Measurements from ENCODE around the gene TCF15. TPM values are rescaled to one million over a fixed set of nuclear protein-coding genes. Genes with fewer than 3 reads are reported as not detected.

TCF15 gene
- total and polyA plus RNA-seq, 2 of the 13 experiments (the other 11 are each of a cell fraction or from before 2014, with no cell fraction given) = not detected

DNA sequence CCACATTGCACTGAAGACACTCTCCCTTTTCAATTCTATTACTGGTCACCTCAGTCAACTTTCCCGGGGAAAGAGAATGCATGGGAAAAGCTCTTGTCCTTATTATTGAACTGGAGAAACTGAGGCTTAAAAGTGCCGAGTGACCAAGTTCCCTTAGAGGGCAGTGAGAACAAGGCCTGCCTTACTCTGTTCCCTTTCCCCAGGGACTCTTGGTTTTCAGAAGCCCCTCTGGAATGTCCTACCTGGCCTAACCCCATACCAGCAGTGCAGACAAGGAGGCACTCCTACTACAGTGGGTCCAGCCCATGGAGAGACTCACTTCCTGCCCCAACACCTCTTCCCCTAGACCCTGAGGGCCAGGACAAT lies 36.7 kb upstream of the TCF15 start (continued):
- TF ChIP-seq, protein P1, sequence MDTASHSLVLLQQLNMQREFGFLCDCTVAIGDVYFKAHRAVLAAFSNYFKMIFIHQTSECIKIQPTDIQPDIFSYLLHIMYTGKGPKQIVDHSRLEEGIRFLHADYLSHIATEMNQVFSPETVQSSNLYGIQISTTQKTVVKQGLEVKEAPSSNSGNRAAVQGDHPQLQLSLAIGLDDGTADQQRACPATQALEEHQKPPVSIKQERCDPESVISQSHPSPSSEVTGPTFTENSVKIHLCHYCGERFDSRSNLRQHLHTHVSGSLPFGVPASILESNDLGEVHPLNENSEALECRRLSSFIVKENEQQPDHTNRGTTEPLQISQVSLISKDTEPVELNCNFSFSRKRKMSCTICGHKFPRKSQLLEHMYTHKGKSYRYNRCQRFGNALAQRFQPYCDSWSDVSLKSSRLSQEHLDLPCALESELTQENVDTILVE (CRISPR knock-in tag; IDR thresholded peaks at IDR 0.05) = peak; percentile 2; the same call in 1 of the 2 replicates
- TF ChIP-seq ZNF644 (CRISPR knock-in tag; IDR thresholded peaks at IDR 0.05; ENCODE audit: low read depth) (no peak), JARID2 (CRISPR knock-in tag; IDR thresholded peaks at IDR 0.05; ENCODE audit: insufficient replicate concordance) (no peak), ATF7-NPFF (CRISPR knock-in tag; IDR thresholded peaks at IDR 0.05; ENCODE audit: low read depth) (no peak), MEIS2 (CRISPR knock-in tag; IDR thresholded peaks at IDR 0.05) (no peak), ZBTB8A (CRISPR knock-in tag; IDR thresholded peaks at IDR 0.05; ENCODE audit: borderline replicate concordance, low read depth) (no peak), HOXA3 (CRISPR knock-in tag; IDR thresholded peaks at IDR 0.05) (no peak), ZNF513 (CRISPR knock-in tag; conservative IDR thresholded peaks at IDR 0.05) (0 out of 2 replicates have a peak, but pooled peaks have one; percentile 12), DPF2 (CRISPR knock-in tag; IDR thresholded peaks at IDR 0.05; ENCODE audit: borderline replicate concordance, low read depth) (no peak), HNRNPL (IDR thresholded peaks at IDR 0.05; ENCODE audit: low read depth, low read length) (no peak), POLR2A (IDR thresholded peaks at IDR 0.05; ENCODE audit: insufficient read depth in 1 of 2, low read depth in 2 of 2, low read length in 2 of 2) (0 out of 4 replicates have a peak, but pooled peaks of 1 of the 2 experiments have one; percentile 10), HNF4G (IDR thresholded peaks at IDR 0.05; ENCODE audit: borderline replicate concordance, low read depth, low read length) (no peak), HNF4G (CRISPR knock-in tag; IDR thresholded peaks at IDR 0.05; ENCODE audit: borderline replicate concordance, low read depth) (no peak), GLI4 (CRISPR knock-in tag; IDR thresholded peaks at IDR 0.05; ENCODE audit: borderline replicate concordance) (no peak), ZNF33B (CRISPR knock-in tag; IDR thresholded peaks at IDR 0.05) (no peak), GABPB1 (CRISPR knock-in tag; IDR thresholded peaks at IDR 0.05) (peak; percentile 17; the same call in 1 of the 2 replicates), RARG (CRISPR knock-in tag; IDR thresholded peaks at IDR 0.05; ENCODE audit: low read depth) (no peak), BCL6 (CRISPR knock-in tag; IDR thresholded peaks at IDR 0.05) (0 out of 2 replicates have a peak, but pooled peaks have one; percentile 22), ZC3H13 (CRISPR knock-in tag; IDR thresholded peaks at IDR 0.05) (peak; percentile 44; the same call in 1 of the 2 replicates)
- TF ChIP-seq, protein P2, sequence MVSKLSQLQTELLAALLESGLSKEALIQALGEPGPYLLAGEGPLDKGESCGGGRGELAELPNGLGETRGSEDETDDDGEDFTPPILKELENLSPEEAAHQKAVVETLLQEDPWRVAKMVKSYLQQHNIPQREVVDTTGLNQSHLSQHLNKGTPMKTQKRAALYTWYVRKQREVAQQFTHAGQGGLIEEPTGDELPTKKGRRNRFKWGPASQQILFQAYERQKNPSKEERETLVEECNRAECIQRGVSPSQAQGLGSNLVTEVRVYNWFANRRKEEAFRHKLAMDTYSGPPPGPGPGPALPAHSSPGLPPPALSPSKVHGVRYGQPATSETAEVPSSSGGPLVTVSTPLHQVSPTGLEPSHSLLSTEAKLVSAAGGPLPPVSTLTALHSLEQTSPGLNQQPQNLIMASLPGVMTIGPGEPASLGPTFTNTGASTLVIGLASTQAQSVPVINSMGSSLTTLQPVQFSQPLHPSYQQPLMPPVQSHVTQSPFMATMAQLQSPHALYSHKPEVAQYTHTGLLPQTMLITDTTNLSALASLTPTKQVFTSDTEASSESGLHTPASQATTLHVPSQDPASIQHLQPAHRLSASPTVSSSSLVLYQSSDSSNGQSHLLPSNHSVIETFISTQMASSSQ (IDR thresholded peaks at IDR 0.05; ENCODE audit: low read depth) = no peak
- TF ChIP-seq, protein P2 (CRISPR knock-in tag; IDR thresholded peaks at IDR 0.05; ENCODE audit: borderline replicate concordance) = 0 out of 2 replicates have a peak, but pooled peaks have one; percentile 26

Data from HepG2 (cell line).